Erythroblast (primary cell): Measurements from ENCODE around the gene GPC5.
"Not testable (repeated sequence)": the region's sequence is repeated elsewhere in the genome, so short reads cannot be mapped to it uniquely, and the experiment has no call there.

Experiments
- DNase-seq, 2 experiments: peaks; one replicate each; lab custom pipeline; 2025; lab: John Stamatoyannopoulos, UW
- GATA1 ChIP-seq: IDR thresholded peaks from 2 replicates; pipeline ENCODE4 v1.6.1; 2011; ENCODE audit warnings: low read depth, mild to moderate bottlenecking, control low read depth, low read length, moderate library complexity
- POLR2A ChIP-seq: IDR thresholded peaks from 2 replicates; pipeline ENCODE4 v1.6.1; 2011; ENCODE audit warnings: mild to moderate bottlenecking, low read length

GPC5 gene

DNA sequence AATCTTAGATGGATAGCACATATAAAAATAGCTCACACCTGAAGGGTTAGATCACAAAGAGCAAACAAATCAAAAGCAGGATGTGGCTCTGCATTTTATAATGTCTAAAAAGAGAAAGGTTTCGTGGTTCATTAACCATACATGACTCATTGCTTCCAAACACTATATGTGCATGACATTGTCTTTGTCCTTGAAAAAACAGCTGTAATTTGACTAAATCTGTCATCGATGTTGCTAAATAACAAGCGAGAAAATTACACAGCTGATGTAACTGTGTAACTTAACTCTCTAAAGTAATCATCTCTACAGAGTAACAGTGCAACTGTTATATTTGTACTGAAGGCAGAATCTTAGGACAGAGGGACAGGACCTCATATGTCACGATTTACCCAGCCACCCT lies 1445.1 kb downstream of the GPC5 start:
- TF ChIP-seq POLR2A, result no peak
- TF ChIP-seq GATA1, result no peak
- DNase-seq, result no peak

DNA sequence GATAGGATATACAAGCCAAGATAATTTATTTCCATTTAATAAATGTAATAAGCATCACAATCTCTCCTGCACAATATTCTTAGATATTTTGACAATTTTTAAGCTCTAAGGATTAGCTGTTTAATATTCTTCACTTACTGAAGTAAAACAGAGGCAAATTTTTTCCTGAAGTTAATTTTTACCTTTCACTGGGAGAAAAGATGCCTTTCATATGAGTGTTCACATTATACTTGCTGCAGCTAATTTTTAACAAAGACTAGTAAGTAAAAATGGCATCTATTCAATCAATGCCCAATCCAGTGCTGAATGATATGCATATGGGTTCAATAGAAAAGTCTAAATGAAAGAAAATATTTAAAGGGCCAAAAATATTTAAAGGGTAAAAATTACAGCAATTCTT lies 1451.0 kb downstream of the GPC5 start:
- no peak for DNase-seq
- TF ChIP-seq GATA1 (no peak), POLR2A (no peak)

DNA sequence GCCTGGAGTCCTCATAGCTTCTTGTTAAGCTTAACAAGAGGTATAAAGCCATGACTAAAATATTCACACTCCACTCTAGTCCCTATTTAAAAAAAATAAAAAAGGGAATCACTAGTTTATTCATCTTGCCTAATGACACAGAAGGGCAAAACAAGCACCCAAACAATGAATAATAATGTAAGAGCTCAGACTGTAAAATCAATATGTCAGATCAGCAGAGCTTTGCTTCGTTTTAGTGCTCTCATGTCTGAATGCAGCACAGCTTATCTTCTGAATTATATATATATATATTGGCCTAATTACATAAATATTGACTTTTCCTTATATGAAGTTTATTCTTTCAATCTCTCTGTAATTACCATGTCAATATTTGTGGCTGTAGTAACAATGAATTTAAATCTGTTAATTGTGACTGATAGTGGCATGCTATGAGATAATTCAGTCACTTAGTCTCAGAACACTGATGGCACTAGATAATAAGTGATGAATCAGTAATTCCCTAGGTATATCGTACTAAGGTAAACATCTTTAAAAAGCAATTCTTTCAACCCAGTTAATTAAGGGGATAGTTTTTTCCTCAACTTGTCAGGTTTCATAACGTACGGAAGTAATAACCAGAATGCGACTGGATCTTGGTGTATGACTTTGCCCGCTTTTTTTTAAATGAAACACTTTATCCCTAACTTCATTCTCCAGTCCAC lies 1466.3 kb downstream of the GPC5 start:
- no peak for TF ChIP-seq GATA1
- no peak for TF ChIP-seq POLR2A

DNA sequence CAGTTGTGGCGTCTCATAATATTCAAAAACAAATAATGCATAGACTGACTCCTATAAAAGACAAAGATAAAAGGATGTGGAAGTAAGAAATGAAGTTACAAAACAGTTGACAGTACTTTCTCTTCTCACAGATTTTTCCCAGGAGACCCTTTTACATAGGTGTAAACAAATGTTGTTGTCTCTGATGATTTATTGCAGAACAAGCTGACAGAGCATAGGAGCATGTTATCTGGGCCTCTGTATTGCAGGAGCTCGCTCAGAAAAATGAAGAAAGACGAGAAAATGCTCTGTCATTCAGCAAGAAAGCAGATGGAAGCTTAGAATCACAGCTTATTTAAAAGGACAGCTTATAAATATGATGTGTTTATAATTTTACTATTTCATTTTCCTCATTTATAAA lies 1474.6 kb downstream of the GPC5 start:
- DNase-seq, result no peak
- TF ChIP-seq GATA1, result no peak
- TF ChIP-seq POLR2A, result no peak

More for the DNA sequence above, 1466.3 kb downstream of the GPC5 start:
- no peak for DNase-seq

DNA sequence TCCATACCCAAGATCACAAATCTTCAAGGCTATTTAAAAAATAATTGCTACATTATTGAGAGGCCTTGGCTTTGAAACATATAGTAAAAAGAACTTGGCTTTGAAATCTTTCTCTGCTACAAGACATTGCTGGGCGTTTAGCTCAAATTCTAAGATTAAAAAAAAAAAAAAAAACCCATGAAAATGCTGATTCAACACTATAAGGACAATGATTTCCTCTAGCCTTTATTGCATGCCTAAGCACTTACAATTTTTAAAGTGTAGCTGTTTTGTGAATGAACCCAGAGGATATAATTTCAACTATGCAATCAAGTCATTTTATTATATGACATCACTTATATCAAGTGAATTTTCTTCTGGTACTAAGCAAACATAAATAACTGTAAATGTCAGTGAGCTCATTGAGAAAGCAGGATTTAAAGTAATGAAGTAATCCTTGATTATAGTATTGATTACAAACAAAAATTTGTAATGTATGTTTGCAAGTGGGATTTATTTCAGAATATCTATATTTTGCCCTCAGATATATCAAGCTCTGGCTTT lies 1488.2 kb downstream of the GPC5 start:
- no peak for DNase-seq
- TF ChIP-seq POLR2A (no peak), GATA1 (no peak)

DNA sequence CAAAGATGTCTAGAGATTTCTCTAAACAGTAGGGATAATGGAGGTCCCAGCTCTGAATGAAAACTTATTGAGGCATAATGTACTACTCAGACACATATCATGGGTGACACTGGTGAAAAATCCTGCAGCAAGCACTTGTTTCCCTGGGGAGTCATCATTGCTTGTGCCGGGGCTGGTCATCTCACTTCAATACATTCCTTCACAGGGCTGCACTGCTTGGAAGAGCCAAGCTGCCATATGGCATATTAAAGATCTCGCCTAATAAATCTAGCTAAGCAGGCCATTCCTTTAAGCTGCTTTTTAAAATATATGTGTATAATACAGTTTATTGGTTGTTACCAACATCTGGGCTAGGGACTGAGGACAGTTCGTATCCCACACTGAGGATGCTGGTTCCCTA lies 1496.0 kb downstream of the GPC5 start:
- no peak for DNase-seq
- TF ChIP-seq GATA1 (no peak), POLR2A (no peak)

DNA sequence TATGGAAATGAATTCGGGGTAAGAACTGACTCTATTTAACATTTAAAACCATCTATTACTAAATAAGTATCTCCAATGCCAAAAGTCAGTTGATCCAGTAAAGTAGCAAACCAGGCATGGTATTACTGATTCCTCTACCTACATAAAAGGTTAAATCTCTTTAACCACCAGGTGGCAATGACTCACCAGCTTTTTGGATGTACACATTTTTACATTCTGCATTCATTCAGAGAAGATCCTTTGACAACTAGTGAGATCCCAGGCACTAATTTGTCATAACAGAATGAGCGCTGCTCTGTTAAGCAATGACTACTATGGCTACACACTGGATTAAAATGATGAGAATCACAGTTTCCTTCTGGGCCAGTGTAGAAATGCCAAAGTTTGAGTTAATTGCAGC lies 1498.4 kb downstream of the GPC5 start:
- DNase-seq, result no peak

DNA sequence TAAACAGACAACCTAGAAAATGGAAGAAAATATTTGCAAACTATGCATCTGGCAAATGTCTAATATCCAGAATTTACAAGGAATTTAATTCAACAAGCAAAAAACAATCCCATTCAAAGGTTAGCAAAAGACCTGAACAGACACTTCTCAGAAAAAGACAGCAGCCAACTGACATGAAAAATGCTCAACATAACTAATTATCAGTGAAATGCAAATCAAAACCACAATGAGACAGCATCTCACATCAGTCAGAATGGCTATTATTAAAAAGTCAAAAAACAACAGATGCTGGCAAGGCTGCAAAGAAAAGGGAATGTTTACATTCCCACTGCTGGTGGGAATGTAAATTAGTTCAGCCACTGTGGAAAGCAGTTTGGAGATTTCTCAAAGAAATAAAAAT lies 1500.5 kb downstream of the GPC5 start:
- not testable (repeated sequence) for DNase-seq

More for the DNA sequence above, 1498.4 kb downstream of the GPC5 start:
- no peak for TF ChIP-seq GATA1
- no peak for TF ChIP-seq POLR2A

DNA sequence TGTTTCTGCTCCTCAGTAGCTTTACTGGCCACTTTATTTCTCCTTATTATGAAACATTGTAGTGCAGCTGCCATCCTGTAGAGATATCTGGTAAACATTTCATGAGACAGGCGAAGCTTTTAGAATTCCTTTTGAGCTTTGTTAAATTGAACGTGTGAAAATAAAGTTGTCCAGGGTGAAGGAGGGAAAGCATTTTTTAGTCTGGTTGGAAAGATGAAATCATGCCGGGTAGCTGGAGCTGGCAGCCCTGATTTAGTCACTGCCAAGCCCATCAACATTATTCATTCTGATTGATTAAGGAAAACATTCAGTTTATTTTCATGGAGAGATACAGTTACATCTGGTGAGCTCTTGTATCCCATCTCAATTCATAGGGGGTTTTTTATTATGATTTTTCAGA lies 1502.0 kb downstream of the GPC5 start:
- TF ChIP-seq POLR2A, result no peak
- TF ChIP-seq GATA1, result no peak
- DNase-seq, result no peak

DNA sequence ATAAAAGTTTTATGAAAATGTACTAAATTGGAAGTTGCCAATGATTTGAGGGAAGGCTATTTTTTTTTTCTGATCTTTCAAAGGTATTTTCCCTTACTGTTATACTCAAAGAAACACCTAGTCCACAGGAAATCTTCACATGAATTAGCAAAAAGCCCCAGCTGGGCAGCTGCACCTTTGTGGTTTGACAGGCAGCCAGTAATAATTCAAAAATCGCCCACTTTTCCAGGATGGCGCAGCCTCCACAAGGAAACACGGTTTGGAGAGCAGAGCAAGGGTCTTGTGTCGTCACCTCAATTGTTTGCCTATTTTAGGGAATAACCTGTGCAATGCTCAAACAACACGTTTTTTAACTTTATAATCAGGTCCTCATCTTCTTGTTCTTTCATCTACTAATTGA lies 1503.3 kb downstream of the GPC5 start:
- TF ChIP-seq GATA1, result no peak
- no peak for TF ChIP-seq POLR2A
- no peak for DNase-seq

DNA sequence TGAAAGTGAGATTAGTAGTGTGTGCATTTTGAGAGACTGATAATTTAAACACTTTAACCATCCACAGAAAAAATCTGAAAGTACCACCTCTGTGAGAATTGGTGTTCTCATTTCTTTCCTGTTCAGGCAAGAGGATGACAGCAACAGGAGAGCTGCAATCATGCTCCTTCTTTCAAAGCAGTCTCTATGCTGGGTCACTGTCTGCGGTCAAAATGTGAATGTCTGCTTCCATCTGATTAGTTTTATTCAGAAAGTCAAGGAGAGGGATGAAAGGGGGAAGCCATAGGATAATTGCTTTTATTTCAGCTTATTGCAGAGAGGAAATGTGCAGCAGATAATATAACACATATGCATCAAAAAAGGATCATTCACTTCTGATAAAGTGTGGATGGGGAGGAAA lies 1514.2 kb downstream of the GPC5 start:
- TF ChIP-seq POLR2A (no peak), GATA1 (no peak)
- DNase-seq, result no peak

DNA sequence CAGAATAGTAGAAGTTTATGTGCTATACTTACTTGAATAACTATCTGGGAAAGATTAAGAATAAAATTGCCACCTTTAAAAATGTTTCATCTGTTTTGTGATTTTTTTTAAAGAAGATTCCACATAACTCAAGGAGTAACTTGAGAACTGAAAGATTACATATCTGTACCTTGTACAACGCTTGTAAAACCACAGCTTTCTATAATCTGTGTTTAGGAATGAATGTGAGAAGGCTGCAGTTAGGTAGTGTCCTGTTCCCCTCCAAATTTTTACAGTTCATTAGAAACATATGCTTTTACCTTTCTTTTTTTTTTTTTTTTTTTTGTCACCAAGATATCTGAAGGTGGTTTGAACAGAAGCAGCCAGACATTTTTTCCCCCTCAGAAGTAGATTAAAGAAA lies 1515.4 kb downstream of the GPC5 start:
- DNase-seq, result no peak
- no peak for TF ChIP-seq POLR2A
- no peak for TF ChIP-seq GATA1
